Measurements from ENCODE around the gene WBP11.

DNA sequence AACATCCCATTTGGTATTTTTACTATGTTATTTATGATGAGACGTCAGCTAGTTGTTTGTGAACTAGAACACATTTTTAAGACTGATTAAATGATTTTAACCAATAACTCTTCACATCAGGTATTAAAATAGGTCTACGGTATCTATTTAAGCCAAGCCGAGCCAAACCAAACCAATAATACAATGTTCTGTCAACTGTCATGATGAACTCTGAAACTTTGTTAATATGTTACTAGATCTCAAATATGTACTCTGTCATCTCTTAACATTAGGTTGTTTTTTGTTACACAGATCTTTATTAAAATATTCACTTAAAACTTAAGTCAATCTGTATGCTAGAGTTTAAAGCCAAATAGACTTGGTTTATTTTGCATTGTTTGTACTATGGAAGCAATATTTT is 39.0 kb upstream of the WBP11 start:
- no peak for TF ChIP-seq CTCF (IDR thresholded peaks at IDR 0.05; ENCODE audit: insufficient read depth, low read length)
- no peak for TF ChIP-seq POLR2AphosphoS5 (IDR thresholded peaks at IDR 0.05; ENCODE audit: low read depth)
- no peak for TF ChIP-seq GABPA (IDR thresholded peaks at IDR 0.05; ENCODE audit: low read depth)

All from HL-60 (cell line).